WI38 (cell line): ENCODE data around the gene HSPA8.
"Not testable (repeated sequence)": the region's sequence is repeated elsewhere in the genome, so short reads cannot be mapped to it uniquely, and the experiment has no call there.

ENCODE experiments used
- H3K4me3 ChIP-seq: 2 replicates; pipeline ENCODE4 v1.5.1; 2011; ENCODE audit warnings: low read depth, mild to moderate bottlenecking, control low read depth, low read length
- TF ChIP-seq, protein P1 (sequence below): IDR thresholded peaks from 2 replicates; pipeline ENCODE4 v1.5.1; 2012; ENCODE audit warnings: low read depth, mild to moderate bottlenecking, control low read depth, low read length

Gene HSPA8

DNA sequence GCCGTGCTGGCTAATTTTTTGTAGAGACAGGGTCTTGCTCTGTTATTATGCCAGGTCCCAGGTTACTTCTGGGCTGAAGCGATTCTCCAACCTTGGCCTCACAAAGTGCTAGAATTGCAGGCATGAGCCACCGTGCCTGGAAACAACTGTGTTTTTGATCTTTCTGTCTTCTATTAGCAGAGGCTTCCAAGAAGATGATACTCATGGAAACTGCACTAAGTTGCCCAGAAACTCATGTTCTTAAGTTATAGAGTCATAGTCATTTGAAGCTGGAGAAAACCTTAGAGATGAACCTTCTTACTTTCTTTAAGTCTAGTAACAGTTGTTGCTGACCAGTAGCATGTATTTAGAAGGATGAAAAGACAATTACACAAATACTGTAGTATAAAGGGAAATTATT, 37.1 kb upstream of the HSPA8 start:
- H3K4me3 ChIP-seq = no peak overlapping the region
- TF ChIP-seq, protein P1, sequence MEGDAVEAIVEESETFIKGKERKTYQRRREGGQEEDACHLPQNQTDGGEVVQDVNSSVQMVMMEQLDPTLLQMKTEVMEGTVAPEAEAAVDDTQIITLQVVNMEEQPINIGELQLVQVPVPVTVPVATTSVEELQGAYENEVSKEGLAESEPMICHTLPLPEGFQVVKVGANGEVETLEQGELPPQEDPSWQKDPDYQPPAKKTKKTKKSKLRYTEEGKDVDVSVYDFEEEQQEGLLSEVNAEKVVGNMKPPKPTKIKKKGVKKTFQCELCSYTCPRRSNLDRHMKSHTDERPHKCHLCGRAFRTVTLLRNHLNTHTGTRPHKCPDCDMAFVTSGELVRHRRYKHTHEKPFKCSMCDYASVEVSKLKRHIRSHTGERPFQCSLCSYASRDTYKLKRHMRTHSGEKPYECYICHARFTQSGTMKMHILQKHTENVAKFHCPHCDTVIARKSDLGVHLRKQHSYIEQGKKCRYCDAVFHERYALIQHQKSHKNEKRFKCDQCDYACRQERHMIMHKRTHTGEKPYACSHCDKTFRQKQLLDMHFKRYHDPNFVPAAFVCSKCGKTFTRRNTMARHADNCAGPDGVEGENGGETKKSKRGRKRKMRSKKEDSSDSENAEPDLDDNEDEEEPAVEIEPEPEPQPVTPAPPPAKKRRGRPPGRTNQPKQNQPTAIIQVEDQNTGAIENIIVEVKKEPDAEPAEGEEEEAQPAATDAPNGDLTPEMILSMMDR = no peak

DNA sequence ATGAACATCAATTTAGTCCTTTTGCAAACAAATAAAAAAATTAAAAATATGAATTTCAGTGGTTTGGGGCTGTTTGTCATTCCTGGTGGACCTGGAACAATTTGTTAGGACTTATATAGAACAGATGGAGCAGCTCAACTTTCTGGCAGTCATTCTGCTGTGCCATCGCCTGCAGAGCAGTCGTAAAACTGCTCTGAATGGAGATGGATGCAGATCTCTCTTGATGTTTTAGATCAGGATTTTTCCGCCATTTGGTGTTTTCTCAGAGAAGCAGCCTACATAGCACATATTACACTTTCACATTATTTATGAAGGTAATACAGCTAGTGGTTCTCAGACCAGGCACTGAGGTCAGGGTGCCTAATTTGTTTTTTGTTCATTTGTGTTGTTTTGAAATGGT, 31.8 kb upstream of the HSPA8 start:
- TF ChIP-seq, protein P1 = no peak
- no peak overlapping the region for H3K4me3 ChIP-seq

DNA sequence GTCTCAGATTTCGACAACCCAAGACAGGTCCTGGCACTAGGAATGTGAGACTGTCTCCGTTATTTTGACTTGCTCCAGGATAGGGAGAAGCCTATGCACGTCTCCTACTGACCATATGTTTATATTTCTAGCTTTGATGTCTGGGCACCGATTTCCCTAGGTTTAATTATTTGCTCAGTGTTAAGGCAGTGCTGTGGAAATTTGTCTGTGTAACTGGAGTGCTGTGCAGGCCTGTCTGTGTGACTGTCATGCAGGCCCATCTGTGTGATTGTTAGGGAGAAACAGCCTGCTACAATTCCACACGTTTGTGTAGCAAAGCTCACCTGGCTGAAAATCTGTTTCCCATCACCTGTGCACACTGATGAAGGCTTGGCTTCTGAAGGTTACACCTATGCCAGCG, 29.6 kb upstream of the HSPA8 start:
- no peak overlapping the region for H3K4me3 ChIP-seq
- TF ChIP-seq, protein P1 = no peak

DNA sequence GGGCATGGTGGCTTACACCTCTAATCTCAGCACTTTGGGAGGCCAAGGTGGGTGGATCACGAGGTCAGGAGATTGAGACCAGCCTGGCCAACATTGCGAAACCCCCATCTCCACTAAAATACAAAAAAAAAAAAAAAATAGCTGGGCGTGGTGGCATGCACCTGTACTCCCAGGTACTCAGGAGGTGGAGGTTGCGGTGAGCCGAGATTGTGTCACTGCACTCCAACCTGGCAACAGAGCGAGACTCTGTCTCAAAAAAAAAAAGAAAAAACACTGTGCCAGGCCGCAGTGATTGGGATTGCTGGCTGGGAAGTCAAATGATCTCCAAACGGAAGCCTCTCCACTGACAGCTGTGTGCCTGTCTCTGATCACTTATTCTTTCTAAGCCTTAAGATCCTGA, 28.2 kb upstream of the HSPA8 start:
- not testable (repeated sequence) for H3K4me3 ChIP-seq

DNA sequence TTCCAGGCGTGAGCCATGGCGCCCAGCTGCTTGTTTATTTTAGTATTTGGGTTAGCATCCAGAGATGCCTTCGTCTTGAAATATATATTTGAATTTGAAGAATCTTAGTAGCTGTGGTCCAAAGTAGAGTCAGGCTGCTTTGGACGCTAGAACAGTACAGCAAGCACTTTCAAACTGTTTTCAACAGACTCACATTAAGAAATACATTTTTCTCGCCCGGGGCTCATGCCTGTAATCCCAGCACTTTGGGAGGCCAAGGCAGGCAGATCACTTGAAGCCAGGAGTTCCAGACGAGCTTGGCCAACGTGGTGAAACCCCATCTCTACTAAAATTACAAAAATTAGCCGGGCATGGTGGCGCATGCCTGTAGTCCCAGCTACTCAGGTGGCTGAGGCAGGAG, 27.0 kb upstream of the HSPA8 start:
- not testable (repeated sequence) for H3K4me3 ChIP-seq

DNA sequence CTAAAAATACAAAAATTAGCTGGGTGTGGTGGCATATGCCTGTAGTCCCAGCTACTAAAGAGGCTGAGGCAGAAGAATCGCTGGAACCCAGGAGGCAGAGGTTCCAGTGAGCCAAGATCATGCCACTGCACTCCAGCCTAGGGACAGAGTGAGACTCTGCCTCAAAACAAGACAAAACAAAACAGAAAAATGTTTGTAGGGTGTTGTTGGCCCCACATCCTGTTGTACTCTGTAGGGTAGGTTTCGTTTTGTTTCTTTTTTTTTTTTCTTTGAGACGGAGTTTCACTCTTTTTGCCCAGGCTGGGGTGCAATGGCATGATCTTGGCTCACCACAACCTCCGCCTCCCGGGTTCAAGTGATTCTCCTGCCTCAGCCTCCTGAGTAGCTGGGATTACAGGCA, 25.7 kb upstream of the HSPA8 start:
- H3K4me3 ChIP-seq = not testable (repeated sequence)

DNA sequence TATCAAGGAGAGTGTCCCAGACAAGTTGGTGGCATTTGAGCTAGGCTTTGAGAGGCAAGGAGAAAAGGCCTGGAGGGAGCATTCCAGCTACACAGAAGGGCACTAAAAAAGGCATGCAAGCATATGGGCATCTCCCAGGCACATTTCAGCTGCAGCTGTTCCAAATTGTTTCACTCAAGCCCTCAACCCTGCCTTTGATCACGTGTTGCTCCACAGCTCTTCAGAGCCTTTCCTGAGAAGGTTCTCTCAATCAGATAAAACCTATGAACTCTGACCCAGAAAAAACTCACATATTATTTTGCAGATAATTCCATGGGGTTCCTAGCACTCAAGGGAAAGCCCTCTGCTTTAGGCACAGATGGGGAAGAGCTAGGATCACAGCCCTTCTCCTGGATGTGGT, 24.4 kb upstream of the HSPA8 start:
- TF ChIP-seq, protein P1 = no peak
- H3K4me3 ChIP-seq = no peak overlapping the region

DNA sequence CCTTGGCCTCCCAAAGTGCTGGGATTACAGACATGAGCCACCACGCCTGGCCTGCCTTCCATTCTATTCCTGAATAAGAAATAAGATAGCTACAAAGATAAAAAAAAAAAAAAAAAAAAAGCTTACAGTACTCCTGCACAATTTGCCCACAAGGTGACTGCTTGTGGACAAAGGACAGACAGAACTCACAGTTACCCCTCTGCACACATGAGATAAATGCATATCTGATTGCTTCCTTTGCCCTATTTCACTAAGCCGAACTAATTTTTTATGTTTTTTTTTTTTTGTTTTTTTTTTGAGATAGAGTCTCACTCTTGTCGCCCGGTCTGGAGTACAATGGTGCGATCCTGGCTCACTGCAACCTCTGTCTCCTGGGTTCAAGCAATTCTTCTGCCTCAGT, 23.6 kb upstream of the HSPA8 start:
- TF ChIP-seq, protein P1 = no peak
- no peak overlapping the region for H3K4me3 ChIP-seq

DNA sequence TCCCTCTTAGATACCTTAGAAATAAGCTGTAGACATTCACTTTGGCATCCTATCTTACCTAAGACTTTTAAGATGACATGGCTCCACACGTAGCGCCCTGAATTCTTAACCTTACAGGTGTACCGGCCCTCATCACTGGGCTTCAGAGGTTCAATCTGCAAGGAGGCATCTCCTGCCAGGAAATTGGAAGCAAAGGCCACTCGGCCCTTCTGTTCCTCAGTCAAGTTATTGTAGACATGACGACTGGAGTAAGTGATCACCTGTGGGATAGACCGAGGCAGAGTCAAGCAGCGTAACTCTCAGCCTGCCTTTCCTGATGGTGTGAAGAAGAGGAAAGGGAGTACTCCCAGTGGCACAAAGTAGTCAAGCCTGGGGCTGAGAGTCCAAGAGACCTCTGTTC, 22.5 kb upstream of the HSPA8 start:
- H3K4me3 ChIP-seq = no peak overlapping the region
- TF ChIP-seq, protein P1 = no peak
